ENCODE results near the gene UCK2.

UCK2 gene

GRCh38 chr1:165900576-165901380 lies 73.4 kb downstream of the UCK2 start:
- no peak for DNase-seq (ENCODE audit: low read depth in 2 of 2)

DNA sequence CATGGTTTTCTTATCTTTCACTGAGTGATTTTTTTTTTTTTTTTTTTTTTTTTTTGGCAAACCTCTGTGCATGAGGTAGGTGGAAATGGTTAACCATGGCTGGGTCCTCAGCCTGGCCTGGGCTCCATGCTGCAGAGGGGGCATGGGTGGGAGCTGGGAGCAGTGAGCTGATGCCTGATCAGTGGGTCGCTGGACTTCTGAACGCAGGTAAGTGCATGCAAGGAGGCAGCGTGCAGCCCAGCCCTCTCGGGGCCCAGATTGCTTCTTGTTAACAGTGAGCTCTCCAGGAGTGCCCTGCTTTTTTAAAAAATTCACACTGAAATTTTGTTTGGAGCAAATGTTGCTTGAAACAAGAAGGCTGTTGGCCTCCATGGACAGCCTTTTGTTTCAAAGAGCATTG lies 75.2 kb downstream of the UCK2 start:
- DNase-seq (ENCODE audit: low read depth in 2 of 2), result no peak

DNA sequence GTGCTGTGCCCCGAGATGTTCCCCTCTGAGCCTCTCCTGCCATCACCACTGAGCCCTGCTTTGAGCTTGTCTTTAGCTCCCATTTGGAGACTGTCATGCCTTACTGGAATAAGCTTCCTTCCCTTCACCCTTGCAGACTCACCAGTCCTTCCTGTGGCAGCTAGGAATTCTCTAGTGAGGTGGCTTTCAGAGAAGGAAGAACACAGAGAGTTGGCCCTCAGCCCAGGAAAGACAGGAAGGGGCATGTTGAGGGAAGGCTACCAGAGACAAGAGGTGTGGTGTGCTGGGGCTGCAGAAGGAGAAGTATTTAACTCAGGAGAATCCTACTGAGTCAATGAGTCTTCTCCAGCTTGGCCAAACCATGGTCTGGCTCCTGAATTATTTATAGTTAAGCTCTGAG lies 76.3 kb downstream of the UCK2 start:
- DNase-seq (ENCODE audit: low read depth in 2 of 2), result no peak

- no peak for DNase-seq (ENCODE audit: low read depth in 2 of 2)
These were observed 77.5 kb downstream of the UCK2 start for GRCh38 chr1:165904948-165905347.

GRCh38 chr1:165905853-165906252 lies 78.4 kb downstream of the UCK2 start:
- DNase-seq (ENCODE audit: low read depth in 2 of 2), result no peak

DNA sequence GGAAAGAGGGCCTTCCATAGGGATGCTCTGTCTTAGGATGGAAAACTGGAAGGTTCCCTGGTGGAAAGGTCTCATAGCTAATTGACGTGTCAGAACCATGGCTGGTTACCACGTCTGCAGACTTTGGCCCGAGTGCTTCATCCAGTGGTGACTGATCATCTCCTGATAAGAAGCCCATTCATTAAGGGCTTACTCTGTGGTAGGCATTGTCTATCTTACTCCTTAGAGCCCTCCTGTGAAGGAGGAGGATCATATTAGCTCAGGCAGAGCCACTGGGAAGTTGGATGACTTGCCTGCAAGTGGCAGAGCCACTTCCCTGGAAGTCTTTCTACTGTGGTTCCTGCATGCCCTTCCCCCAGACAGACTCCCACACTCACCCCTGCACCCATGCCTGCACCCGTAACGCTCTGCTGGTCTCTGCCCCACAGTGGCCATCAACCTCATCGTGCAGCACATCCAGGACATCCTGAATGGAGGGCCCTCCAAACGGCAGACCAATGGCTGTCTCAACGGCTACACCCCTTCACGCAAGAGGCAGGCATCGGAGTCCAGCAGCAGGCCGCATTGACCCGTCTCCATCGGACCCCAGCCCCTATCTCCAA lies 79.9 kb downstream of the UCK2 start:
- no peak for DNase-seq (ENCODE audit: low read depth in 2 of 2)

DNA sequence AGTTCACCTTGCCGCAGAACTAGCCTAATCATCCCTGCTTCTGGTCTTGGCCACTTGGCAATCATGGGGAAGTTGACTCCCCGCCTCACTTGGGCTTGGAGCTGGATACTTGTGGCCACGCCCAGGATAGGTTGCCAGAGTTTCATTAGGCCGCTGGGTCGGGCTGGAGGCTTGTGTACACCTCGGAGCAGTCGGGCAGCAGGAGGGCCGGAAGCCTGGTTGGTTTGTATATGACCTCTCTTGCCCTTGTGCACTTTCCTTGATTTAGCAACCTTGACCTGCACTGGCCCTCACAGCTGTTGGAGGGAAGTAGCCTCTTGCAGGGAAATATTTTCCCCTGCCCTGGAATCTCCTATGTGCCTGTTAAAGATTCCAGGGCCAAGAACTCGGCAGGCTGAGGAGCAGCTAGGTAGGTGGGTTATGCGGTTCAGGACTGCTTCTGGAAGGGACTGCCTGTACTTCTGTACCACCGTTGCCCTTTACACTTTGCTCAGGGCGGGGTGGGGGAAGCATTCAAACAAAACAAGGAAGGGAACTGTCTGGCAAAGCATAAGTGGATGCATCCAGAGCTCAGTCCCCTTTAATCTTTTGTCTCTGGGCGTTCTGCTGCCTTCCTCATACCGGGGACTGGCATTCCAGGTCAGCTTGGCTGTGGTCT lies 83.5 kb downstream of the UCK2 start:
- DNase-seq (ENCODE audit: low read depth in 2 of 2), result no peak

GRCh38 chr1:165911609-165912281 lies 84.3 kb downstream of the UCK2 start:
- no peak for DNase-seq (ENCODE audit: low read depth in 2 of 2)

GRCh38 chr1:165912638-165913037 lies 85.2 kb downstream of the UCK2 start:
- no peak for DNase-seq (ENCODE audit: low read depth in 2 of 2)

- peak; percentile 20 to 38 for DNase-seq (ENCODE audit: low read depth in 2 of 2)
These were observed 86.9 kb downstream of the UCK2 start for GRCh38 chr1:165914136-165914798.

DNA sequence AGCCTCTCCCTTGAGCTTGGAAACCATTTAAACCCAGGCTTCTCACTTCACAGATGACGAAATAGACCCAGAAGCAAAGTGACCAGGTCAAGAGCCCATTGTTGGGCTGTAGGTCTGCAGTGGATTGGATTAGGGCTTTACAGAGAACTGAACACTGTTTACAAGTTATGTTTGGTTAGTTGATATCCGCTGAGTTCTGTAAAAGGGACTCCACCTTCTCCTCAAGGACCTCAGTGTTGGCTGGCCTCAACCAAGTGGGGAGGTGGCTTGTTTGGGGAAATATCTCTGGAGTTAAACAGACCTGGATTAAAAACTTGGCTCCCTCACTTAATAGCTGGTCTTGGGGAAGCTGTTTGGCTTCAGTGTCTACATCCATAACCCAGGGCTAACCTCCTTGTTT lies 88.1 kb downstream of the UCK2 start:
- DNase-seq (ENCODE audit: low read depth in 2 of 2), result no peak

DNA sequence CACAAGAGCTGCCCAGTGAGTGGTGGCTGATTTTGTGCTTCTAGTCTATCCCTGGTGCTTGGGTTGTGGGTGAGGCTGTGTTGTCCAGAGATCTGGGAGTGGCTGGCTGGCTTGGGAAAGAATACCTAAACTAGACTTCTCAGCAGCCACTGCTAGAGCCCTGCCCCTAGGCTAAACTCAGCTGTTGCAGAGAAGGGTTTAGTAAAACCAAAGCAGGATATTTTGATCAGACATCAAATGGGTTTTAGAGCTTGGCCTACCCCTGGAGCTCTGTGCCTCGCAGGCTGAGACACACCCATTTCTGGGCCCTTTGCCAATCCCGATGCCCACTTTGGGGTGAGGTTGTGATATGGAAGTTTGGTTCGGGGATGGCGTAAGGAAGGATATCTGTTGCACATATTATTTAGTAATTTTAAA lies 88.5 kb downstream of the UCK2 start:
- DNase-seq (ENCODE audit: low read depth in 2 of 2), result no peak

GRCh38 chr1:165917166-165917565 lies 89.8 kb downstream of the UCK2 start:
- no peak for DNase-seq (ENCODE audit: low read depth in 2 of 2)

DNA sequence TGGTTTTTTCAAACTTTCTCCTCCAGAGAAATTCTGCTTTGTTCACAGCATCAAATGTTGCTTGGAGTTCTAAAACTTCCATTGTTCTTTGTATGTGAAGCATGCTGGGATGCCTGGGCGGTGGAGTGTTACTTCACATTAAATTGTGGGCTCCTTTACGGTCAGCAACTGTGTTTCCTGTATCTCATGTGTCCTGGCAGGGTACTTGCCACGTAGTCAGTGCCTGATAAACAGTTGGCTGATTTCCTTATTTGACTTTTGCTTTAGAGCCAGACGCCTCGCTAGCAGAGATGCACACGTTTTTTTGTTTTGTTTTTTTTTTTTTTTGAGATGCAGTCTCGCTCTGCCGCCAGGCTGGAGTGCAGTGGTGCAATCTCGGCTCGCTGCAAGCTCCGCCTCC lies 96.7 kb downstream of the UCK2 start:
- no peak for DNase-seq (ENCODE audit: low read depth in 2 of 2)

- DNase-seq (ENCODE audit: low read depth in 2 of 2), result no peak
These were observed 98.2 kb downstream of the UCK2 start for GRCh38 chr1:165925498-165926079.

DNA sequence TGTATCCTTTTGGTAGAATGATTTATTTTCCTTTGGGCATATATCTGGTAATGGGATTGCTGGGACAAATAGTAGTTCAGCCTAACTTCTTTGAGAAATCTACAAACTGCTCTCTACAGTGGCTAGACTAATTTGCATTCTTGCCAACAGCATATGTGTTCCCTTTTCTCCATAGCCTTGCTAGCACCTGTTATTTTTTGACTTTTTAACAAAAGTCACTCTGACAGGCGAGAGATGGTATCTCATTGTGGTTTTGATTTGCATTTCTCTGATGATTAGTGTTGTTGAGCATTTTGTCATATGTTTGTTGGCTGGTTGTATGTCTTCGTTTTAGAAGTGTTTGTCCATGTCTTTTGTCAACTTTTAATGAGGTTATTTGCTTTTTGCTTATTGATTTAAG lies 99.8 kb downstream of the UCK2 start:
- no peak for DNase-seq (ENCODE audit: low read depth in 2 of 2)

DNA sequence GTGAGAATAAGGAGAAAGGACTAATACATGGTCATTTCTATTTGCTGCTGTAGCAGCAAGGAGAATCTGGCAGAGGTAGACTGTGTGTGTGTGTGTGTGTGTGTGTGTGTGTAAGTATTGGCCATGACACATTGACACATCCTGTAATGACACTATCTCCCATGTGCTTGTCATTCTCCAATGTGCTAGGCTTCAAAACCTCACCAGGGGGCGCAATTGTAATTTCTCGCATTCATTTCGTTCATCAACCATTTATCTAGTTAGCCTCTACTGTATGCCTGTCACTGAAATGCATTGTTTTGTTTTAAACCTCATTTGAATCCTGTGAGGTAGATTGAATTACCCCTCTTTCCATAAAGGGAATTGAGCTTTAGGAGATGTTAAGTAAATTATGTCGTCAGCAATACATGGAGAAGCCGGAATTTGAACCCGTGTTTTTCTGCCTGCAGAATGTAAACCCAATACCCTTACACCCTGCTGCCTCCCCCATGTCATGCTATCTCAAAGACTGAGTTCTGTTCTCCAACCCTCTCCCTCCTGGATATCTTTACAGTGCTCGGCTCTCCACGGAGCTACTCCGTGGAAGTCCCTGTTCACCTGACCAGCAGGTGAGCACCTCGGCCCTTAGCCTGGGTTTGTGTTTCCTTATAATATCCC lies 100.8 kb downstream of the UCK2 start:
- peak in 1 of 2 donors; percentile 17 for DNase-seq (ENCODE audit: low read depth in 2 of 2)

- no peak for DNase-seq (ENCODE audit: low read depth in 2 of 2)
These were observed 103.5 kb downstream of the UCK2 start for GRCh38 chr1:165930961-165931360.

- DNase-seq (ENCODE audit: low read depth in 2 of 2), result no peak
These were observed 106.2 kb downstream of the UCK2 start for GRCh38 chr1:165933446-165934170.

DNA sequence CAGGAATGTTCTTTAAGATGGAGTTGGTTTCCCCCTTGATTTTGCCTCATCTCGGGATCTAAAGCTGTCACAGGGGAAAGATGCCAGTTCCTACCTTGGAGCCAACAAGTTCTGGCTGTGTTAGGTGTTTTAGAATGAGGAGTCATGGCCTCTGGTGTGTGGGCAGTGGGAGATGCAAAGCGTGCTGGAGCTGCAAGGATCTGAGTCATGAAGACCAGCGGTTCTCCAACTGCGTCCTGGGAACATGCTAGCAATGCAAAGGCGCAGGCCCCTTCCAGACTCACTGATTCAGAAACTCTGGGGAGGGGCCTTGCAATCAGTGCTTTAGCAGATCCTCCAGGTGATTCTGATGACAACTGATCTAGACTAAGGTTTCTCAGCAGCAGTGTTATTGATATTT lies 109.1 kb downstream of the UCK2 start:
- no peak for DNase-seq (ENCODE audit: low read depth in 2 of 2)
